Fibroblast of skin of right biceps (primary cell): Measurements from ENCODE around the gene CDK5.

Source experiments
- DNase-seq: peaks from one replicate; pipeline ENCODE4 v3.0.0-alpha.2; 2013

The CDK5 gene

GRCh38 chr7:151086802-151087244 lies 29.1 kb upstream of the CDK5 start:
- DNase-seq, result peak; percentile 37

DNA sequence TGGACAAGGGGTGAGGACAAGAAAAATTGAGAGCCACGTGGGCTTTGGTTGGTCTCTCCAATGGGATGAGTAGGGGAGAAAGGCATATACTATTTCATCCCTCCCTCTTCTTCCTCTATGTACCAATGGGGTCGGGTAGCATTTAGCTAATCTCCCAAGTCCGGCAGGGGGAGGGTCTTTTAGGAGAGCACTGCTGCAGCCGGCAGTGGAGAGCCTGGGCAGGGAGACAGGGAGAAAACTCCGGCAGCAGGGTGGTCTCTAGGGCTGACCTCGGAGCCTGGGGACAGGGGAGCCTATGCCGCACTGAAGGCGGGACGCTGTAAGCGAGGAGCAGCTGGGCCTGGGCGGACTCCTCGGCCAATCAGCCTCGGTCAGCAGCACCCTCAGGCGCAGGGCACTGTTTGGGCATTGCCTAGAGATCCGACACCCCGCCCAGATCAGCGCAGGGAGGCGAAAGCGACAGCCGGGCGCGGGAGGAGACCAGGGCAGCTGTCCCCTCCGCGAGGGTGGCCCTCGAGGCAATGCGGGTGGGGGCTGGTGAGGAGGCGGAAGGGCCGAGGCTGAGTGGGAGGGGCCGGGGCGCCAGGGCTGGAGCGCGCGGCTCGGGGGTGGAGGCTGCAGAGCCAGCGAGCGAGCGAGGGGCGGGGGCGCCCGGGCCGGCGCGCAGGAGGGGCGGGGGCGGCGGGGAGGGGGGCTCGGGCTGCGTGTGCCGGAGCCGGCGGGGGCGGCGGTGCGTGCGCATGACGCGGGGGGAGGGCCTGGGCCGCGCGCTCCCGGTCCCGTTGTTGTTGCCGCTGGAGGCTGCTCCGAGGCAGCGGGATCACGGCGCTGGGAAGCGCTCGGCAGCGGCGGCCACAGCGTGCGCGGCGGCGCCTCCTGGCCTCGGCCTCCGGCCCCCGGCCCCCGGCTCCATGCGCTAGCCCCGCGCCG lies 28.3 kb upstream of the CDK5 start, which contains the start of gene AGAP3:
Gene AGAP3 (plus strand): TSS at position 785 of the 930 bp plus-strand sequence. CDS start 267 bp downstream, outside the sequence.
- DNase-seq, result peak; percentile 77

- DNase-seq, result no peak
Observed at GRCh38 chr7:151085329-151085690, 27.6 kb upstream of the CDK5 start.

DNA sequence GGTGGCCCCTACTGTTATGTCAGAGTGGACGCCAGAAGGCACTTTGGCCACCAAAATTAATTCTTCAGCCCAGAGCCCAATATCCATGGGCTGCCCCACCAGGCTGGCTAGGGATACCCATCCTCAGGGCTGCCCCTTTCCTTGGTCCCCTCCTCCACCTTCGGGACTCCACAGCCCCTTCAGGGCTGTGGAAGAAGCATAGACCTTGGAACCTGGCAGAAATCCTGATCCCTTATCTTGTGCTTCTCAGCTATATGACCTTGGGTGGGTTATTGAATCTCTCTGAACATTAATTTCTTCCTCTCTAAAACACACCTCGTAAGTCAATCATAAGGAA lies 26.1 kb upstream of the CDK5 start:
- DNase-seq, result no peak

DNA sequence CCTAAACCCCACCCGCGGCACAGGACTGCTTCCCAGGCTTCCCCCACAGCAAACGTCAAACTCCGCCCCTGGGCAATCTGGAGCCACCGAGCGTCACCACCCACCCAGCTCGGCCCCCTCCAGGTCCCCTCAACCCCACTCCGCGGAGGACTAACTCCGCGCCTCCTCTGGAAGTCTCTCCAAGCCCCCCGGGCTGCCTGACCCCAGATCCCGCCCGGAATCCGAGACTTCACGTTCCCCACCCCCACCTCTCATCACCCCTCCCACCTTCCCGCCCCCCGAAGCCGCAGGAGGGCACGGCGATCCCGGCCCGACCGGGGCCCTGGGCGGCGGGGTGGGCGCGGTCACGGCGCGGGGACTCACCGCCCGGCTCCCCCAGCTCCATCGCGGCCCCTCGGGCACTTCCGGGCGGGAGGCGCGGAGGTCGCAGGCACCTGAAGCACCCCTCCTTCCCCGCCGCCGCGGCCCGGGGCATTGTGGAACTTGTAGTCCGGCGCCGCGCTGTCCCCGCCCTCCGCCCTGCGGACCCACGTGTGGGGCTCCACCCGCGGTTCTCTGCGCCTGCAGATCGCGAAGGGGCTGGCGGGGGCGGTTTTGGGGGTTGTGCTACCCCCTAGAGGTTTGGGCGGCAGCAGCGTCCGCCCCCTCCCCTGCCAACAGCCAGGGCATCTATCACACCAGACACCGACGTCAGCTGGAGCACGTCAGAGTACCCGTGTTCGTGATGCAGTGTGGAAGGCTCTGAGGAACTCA lies 25.6 kb upstream of the CDK5 start, which contains the start of gene TMUB1:
Gene TMUB1 (minus strand): TSS at position 423 of the 753 bp plus-strand sequence. CDS start 930 bp downstream, outside the sequence.
- DNase-seq, result peak; percentile 62

DNA sequence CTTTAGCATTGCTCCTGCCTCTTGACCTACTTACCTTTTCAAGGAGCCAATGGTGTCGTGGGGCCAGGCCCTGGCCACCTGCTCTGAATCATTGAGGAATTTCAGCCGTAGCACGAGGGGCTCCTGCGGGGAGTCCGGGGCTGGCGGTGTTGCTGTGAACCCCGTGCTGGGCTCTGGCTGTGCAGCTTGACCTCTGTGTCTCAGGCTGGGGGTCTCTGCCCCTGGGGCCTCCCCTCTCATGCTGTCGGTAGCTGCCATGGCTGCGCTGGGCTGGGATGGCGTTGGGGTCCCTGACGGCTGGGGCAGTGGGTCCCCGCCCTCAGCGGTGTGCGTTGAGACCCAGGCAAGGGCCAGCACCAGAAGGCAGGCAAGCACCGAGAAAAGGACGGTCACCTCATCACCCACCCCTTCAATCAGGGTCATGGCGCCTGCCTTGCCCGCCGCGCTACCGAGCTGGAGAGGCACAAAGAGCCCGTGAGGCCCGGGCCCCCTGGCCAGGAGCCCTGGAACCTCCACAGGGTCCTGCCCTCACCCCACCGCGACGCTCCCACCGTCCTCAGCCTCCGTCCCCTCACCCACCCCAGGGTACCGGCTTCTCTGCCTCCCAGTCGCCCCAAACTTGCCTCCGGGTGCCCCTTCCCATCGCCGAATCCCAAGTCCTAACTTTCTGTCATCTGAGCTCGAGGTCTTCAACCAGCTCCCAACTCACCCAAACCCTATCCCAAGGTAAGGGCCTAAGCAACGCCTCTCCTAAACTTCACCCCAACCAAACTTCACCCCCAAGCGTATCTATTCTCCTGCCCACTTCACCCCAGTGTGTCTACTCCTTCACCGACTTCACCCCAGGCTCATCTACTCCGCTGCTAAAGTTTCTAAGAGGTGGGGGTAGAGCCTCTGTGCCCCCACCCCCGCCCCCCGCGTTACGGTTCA lies 24.7 kb upstream of the CDK5 start:
- no peak for DNase-seq

DNA sequence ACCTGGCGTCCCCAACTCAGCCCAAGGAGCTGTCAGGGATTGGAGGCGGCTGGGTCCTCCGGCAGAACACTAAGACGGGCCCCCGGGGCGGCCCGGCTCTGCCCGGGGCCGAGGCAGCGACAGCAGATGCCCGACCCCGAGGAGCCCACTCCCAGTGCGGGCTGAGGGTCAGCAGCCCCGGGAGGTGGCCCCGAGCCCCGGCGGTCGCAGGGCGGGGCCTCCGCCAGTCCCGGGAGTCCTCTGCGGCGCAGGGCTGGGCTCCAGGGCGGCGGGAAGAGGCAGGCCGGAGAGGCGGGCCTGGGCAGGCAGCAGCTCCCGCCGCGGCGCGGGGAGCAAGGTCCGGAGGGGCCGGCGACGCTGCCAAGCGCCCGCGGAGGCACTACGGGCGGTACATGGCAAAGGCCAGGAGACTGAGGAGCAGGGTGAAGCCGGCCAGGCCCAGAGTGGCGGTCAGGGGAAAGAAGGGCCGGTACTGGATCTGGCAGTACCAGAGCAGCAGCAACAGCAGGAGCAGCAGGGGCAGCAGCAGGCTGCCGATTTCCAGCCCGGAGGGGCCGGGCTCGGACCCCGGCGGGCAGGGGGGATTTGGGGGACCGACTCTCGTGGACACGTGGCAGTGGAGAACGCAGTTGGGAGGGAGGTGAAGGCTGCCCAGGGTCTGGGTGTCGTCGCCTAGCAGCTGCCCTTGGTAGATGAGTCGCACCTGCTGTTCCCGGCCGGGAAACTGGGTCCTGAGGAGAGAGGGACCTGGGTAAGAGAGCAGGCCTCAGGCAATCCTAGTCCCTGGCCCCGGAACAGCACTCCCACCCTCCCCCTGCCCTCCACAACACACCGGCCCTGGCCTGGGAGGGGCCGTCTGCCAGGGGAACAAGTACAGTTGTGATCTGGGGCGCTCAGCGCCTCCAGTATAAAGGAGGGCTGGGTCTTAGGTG lies 23.7 kb upstream of the CDK5 start:
- DNase-seq, result no peak

- peak; percentile 92 for DNase-seq
Observed at GRCh38 chr7:151080522-151081169, 22.9 kb upstream of the CDK5 start, which contains the start of gene FASTK. Gene FASTK (minus strand): TSS chr7:151080809. CDS start chr7:151080766, 43 bp downstream.

GRCh38 chr7:151080067-151080521 lies 22.4 kb upstream of the CDK5 start:
- DNase-seq, result no peak

- DNase-seq, result no peak
Observed at GRCh38 chr7:151079199-151079910, 21.7 kb upstream of the CDK5 start.

GRCh38 chr7:151078233-151079040 lies 20.7 kb upstream of the CDK5 start:
- peak; percentile 64 for DNase-seq

DNA sequence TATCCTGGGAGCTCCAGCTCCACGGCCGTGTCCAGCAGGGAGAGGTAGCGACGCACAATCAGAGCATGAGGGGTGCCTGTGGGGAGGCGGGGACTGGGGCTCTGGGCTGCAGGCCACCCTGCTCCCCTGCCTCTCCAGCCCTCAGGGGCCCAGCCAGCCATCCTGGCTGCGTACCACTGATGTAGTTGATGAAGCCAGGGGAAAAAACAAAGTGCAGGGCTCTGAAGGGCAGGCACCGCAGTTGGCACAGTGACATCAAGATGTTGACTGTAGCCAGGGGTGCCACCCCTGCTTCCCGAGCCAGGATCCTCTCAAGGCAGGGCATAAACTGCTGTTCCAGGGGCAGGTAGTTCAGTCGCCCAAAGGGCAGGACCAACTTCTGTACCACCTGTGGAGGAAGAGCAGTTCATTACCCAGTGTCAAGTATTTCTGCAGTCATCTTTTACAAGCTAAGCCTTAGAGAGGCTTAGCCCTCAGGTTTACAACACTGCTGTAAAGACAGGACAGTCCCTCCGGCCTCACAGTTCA lies 20.1 kb upstream of the CDK5 start:
- no peak for DNase-seq

GRCh38 chr7:151076863-151077704 lies 19.4 kb upstream of the CDK5 start:
- DNase-seq, result no peak

DNA sequence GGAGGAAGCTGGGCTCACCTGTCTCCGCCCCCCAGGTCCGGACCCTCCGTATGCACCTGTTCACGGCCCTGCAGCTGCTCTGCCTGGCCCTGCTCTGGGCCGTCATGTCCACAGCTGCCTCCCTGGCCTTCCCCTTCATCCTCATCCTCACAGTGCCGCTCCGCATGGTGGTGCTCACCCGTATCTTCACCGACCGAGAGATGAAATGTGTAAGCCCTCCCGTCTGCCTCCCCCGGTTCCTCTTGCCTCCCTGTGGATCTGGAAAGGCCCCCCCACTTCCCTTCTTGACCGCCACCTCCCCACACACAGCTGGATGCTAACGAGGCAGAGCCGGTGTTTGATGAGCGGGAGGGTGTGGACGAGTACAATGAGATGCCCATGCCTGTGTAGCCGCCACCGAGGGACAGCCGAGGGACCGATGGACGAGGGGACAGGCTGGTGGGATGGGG lies 18.3 kb upstream of the CDK5 start:
- no peak for DNase-seq

GRCh38 chr7:151075662-151075971 lies 17.9 kb upstream of the CDK5 start:
- DNase-seq, result no peak

- DNase-seq, result no peak
Observed at GRCh38 chr7:151074817-151075661, 17.3 kb upstream of the CDK5 start.

DNA sequence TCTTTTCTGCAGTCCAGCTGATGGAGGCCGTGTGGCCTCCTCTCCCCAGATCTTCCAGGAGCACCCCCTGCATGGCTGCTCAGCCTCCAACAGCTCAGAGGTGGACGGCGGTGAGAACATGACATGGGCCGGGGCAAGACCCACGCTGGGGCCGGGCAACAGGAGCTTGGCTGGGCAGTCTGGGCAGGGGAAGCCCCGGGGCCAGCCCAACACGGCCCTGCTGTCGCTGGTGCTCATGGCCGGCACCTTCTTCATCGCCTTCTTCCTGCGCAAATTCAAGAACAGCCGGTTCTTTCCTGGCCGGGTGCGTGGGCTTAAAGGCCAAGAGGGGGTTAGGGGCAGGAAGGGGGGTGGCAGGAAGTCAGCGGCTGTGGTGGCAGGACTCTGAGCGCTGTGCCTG lies 16.3 kb upstream of the CDK5 start:
- DNase-seq, result no peak
